ENCODE results near the gene ATP5PB. TPM values are rescaled to one million over a fixed set of nuclear protein-coding genes. Genes with fewer than 3 reads are reported as not detected.

Gene ATP5PB
- total RNA-seq, 1 experiment from 2014 or later: 344 TPM

DNA sequence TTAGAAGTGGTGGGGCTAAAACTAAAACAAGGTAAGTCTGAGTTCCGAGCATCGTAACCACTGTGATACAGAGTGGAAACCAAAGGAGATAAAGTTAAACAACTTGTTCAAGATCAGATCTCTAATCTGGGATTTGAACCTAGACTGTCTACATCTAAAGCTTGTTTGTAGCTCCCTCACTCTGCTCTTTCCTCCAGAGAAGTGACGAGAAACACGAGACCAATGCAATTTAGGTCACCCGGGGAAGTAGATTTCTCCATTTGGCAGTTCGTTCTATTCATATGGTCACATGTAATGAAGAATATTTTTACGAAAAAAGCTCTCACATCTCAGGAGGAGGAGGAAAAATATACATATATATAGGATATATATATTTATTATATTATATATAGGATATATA is 52.4 kb downstream of the ATP5PB start:
- intact Hi-C loops (cut with micrococcal nuclease; ENCODE audit: unreplicated experiment): no loop called here
- no peaks in the 10 kb centered on the region for H3K9me3 ChIP-seq (ENCODE audit: low read depth, low read length, poor library complexity, severe bottlenecking)
- H3K4me1 ChIP-seq (ENCODE audit: insufficient read depth, low read length, poor library complexity, severe bottlenecking): no peaks in the 10 kb centered on the region
- no peak overlapping the region for H3K27ac ChIP-seq (ENCODE audit: low read depth, low read length, poor library complexity, severe bottlenecking)
- ChIA-PET POLR2A (ENCODE audit: low non-redundant PET) (no interaction called here), CTCF (no interaction called here)
- no peak for TF ChIP-seq EZH2 (IDR thresholded peaks at IDR 0.05; ENCODE audit: borderline replicate concordance, low read depth, low read length, poor library complexity, severe bottlenecking)
- TF ChIP-seq, protein P1, sequence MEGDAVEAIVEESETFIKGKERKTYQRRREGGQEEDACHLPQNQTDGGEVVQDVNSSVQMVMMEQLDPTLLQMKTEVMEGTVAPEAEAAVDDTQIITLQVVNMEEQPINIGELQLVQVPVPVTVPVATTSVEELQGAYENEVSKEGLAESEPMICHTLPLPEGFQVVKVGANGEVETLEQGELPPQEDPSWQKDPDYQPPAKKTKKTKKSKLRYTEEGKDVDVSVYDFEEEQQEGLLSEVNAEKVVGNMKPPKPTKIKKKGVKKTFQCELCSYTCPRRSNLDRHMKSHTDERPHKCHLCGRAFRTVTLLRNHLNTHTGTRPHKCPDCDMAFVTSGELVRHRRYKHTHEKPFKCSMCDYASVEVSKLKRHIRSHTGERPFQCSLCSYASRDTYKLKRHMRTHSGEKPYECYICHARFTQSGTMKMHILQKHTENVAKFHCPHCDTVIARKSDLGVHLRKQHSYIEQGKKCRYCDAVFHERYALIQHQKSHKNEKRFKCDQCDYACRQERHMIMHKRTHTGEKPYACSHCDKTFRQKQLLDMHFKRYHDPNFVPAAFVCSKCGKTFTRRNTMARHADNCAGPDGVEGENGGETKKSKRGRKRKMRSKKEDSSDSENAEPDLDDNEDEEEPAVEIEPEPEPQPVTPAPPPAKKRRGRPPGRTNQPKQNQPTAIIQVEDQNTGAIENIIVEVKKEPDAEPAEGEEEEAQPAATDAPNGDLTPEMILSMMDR (conservative IDR thresholded peaks at IDR 0.05; ENCODE audit: low read depth, low read length): no peak
- no peak for DNase-seq (ENCODE audit: low spot score)
- H3K4me3 ChIP-seq (ENCODE audit: low read depth, low read length, poor library complexity, severe bottlenecking): no peak overlapping the region
- peaks cover 24% of the 10 kb centered on the region for H3K27me3 ChIP-seq (replicated peaks; ENCODE audit: insufficient read depth, low read depth, low read length, poor library complexity)
- no TSS peak for BruUV-seq (replicated peaks)
- no peaks in the 10 kb centered on the region for H3K36me3 ChIP-seq (ENCODE audit: insufficient read depth, low read length, poor library complexity, severe bottlenecking)

DNA sequence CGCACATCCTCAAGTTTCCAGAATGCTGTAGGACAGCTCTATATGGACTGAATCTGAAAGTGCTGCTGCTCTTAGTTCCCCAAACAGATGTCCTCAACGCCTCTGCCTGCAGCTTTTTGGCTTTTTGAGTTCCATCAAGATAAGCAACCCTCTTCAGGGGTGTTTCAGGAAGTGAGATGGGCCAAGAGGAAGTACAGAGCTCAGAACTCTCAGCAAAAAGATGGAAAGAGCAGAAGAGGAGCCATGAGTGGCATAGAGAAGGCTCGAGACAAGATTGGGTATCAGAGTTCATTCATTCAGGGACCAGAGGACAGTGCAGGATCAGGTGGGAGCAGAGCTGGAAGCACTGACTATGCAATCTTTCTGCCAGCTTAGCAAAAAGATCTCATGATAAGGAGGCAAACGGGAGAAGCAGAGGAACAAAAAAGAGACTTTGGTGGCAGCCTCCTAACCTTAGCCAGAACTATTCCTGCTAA is 54.4 kb downstream of the ATP5PB start, which contains the start of the genes ADORA3 and TMIGD3:
Gene ADORA3 (minus strand): TSS at position 49 of the 476 bp plus-strand sequence. CDS start 279 bp downstream, outside the sequence.
Gene TMIGD3 (minus strand): TSS at position 49 of the 476 bp plus-strand sequence. CDS start 279 bp downstream, outside the sequence.
- Histone ChIP-seq H3K36me3 (ENCODE audit: insufficient read depth, low read length, poor library complexity, severe bottlenecking) (no peaks in the 10 kb centered on the region), H3K4me1 (ENCODE audit: insufficient read depth, low read length, poor library complexity, severe bottlenecking) (no peaks in the 10 kb centered on the region), H3K27me3 (replicated peaks; ENCODE audit: insufficient read depth, low read depth, low read length, poor library complexity) (peaks cover 24% of the 10 kb centered on the region), H3K9me3 (ENCODE audit: low read depth, low read length, poor library complexity, severe bottlenecking) (no peaks in the 10 kb centered on the region), H3K4me3 (ENCODE audit: low read depth, low read length, poor library complexity, severe bottlenecking) (no peak within 1 kb of the TSS), H3K27ac (ENCODE audit: low read depth, low read length, poor library complexity, severe bottlenecking) (no peak within 1 kb of the TSS)
- no TSS peak for BruUV-seq (replicated peaks)
- DNase-seq (ENCODE audit: low spot score): no peak
- intact Hi-C loops (cut with micrococcal nuclease; ENCODE audit: unreplicated experiment): no loop called here
- CTCF ChIA-PET: no interaction called here
- TF ChIP-seq, protein P1 (conservative IDR thresholded peaks at IDR 0.05; ENCODE audit: low read depth, low read length): no peak
- TF ChIP-seq EZH2 (IDR thresholded peaks at IDR 0.05; ENCODE audit: borderline replicate concordance, low read depth, low read length, poor library complexity, severe bottlenecking): no peak
- POLR2A ChIA-PET (ENCODE audit: low non-redundant PET): no interaction called here

DNA sequence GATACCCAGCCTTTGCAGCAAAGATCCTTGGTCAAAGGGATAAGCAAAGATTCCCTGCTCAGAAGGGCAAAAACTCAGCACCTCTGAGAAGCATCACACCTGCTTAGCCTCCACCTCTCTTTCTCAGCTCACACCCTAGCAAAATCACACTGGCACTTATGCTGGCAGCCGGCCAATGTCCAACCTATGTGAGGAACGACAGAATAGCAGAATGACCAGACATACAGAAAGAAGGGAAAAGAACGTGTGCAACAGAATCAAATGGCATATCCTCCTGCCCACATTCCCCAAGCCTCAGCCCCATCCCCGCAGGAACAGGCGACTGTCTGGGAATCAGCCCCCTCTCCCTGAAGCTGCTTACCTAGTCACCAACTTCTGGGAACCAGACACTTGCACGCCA is 54.8 kb downstream of the ATP5PB start:
- TF ChIP-seq, protein P1 (conservative IDR thresholded peaks at IDR 0.05; ENCODE audit: low read depth, low read length): no peak
- TF ChIP-seq EZH2 (IDR thresholded peaks at IDR 0.05; ENCODE audit: borderline replicate concordance, low read depth, low read length, poor library complexity, severe bottlenecking): no peak
- CTCF ChIA-PET: no interaction called here
- no TSS peak for BruUV-seq (replicated peaks)

More for the DNA sequence above, 54.8 kb downstream of the ATP5PB start:
- no peaks in the 10 kb centered on the region for H3K9me3 ChIP-seq (ENCODE audit: low read depth, low read length, poor library complexity, severe bottlenecking)
- H3K27ac ChIP-seq (ENCODE audit: low read depth, low read length, poor library complexity, severe bottlenecking): no peak overlapping the region
- POLR2A ChIA-PET (ENCODE audit: low non-redundant PET): no interaction called here
- intact Hi-C loops (cut with micrococcal nuclease; ENCODE audit: unreplicated experiment): no loop called here
- DNase-seq (ENCODE audit: low spot score): no peak
- H3K36me3 ChIP-seq (ENCODE audit: insufficient read depth, low read length, poor library complexity, severe bottlenecking): no peaks in the 10 kb centered on the region
- no peaks in the 10 kb centered on the region for H3K4me1 ChIP-seq (ENCODE audit: insufficient read depth, low read length, poor library complexity, severe bottlenecking)
- no peak overlapping the region for H3K4me3 ChIP-seq (ENCODE audit: low read depth, low read length, poor library complexity, severe bottlenecking)
- H3K27me3 ChIP-seq (replicated peaks; ENCODE audit: insufficient read depth, low read depth, low read length, poor library complexity): peaks cover 24% of the 10 kb centered on the region
